ENCODE data around the gene CACNB2. TPM values are rescaled to one million over a fixed set of nuclear protein-coding genes. Genes with fewer than 3 reads are reported as not detected.

Gene CACNB2
- total RNA-seq, 4 donors from 2014 or later = 11.6 to 13.8 (median 12.1) TPM

DNA sequence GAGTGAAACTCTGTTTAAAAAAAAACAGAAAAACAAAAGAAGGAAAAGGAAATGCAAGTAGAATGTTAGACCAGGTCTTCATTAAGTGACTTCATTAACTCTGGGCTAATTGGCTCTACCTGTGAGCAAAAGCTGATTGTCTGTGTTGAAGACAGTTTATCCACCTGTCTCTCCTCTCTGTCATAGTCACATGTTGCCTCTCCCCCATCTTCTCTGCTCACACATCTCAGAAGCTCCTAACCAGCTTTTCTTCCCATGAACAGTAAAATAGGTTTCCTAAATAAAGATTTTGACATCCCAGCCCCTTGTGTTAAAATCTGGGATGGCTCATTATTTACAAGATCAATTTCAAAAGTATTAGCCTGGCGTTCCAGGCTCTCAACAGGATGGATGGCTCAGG lies 222.7 kb downstream of the CACNB2 start:
- no peak for TF ChIP-seq POLR2A (IDR thresholded peaks at IDR 0.05)
- no peak for TF ChIP-seq EP300 (IDR thresholded peaks at IDR 0.05)
- TF ChIP-seq, protein P1, sequence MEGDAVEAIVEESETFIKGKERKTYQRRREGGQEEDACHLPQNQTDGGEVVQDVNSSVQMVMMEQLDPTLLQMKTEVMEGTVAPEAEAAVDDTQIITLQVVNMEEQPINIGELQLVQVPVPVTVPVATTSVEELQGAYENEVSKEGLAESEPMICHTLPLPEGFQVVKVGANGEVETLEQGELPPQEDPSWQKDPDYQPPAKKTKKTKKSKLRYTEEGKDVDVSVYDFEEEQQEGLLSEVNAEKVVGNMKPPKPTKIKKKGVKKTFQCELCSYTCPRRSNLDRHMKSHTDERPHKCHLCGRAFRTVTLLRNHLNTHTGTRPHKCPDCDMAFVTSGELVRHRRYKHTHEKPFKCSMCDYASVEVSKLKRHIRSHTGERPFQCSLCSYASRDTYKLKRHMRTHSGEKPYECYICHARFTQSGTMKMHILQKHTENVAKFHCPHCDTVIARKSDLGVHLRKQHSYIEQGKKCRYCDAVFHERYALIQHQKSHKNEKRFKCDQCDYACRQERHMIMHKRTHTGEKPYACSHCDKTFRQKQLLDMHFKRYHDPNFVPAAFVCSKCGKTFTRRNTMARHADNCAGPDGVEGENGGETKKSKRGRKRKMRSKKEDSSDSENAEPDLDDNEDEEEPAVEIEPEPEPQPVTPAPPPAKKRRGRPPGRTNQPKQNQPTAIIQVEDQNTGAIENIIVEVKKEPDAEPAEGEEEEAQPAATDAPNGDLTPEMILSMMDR (IDR thresholded peaks at IDR 0.05) = no peak
- TF ChIP-seq POLR2AphosphoS5 (IDR thresholded peaks at IDR 0.05) = no peak
- H3K4me1 ChIP-seq = no peaks in the 10 kb centered on the region
- DNase-seq (ENCODE audit: low spot score in 2 of 2) = no peak
- H3K27me3 ChIP-seq = no peaks in the 10 kb centered on the region
- no peak overlapping the region for H3K4me3 ChIP-seq
- H3K27ac ChIP-seq = no peak overlapping the region
- no peaks in the 10 kb centered on the region for H3K9me3 ChIP-seq
- no peaks in the 10 kb centered on the region for H3K36me3 ChIP-seq
- WGBS = 76% methylated on average over 1 of the region's 1 CpG

DNA sequence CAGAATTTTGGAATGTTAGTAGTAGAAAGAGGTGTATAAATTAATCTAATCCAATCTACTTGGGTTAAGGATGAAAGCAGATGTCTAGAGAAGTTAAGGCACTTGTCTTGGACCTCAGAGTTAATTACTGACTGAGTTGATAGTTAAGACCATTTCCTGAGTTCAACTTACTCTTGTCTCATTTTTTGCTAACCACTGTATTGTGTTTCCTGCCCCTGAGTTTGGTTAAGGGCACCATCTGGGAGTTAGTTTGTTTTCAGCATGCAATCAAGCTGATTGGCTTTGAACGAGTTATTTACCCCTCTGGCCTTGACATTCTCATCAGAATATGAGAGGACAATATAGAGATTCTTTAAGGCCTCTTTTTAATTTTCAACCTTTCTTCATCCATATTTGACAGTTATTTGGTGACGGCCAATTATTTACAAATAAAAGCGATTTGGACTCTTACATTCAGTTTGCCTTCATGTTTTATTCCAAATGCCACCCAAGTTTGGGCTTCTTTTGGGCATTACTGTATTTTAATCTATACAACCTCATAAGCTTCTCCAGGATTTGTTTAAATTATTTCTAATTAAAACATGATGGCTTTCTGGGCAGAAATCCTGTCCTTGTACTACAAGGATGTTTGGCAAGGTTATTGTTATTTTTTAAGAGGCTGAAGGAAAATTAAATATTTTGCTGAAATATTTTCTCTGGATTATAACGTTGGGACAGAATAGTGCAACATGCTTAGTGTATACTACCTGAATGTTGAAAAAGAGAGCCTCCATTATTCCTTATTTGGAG lies 225.0 kb downstream of the CACNB2 start:
- TF ChIP-seq POLR2A (IDR thresholded peaks at IDR 0.05) = no peak
- no peak for TF ChIP-seq EP300 (IDR thresholded peaks at IDR 0.05)
- TF ChIP-seq, protein P1 (IDR thresholded peaks at IDR 0.05) = no peak
- no peak for TF ChIP-seq POLR2AphosphoS5 (IDR thresholded peaks at IDR 0.05)
- 67% methylated on average over 4 of the region's 4 CpGs for WGBS
- Histone ChIP-seq H3K9me3 (no peaks in the 10 kb centered on the region), H3K27ac (no peak overlapping the region), H3K36me3 (no peaks in the 10 kb centered on the region), H3K27me3 (no peaks in the 10 kb centered on the region), H3K4me3 (no peak overlapping the region), H3K4me1 (no peaks in the 10 kb centered on the region)
- no peak for DNase-seq (ENCODE audit: low spot score in 2 of 2)

DNA sequence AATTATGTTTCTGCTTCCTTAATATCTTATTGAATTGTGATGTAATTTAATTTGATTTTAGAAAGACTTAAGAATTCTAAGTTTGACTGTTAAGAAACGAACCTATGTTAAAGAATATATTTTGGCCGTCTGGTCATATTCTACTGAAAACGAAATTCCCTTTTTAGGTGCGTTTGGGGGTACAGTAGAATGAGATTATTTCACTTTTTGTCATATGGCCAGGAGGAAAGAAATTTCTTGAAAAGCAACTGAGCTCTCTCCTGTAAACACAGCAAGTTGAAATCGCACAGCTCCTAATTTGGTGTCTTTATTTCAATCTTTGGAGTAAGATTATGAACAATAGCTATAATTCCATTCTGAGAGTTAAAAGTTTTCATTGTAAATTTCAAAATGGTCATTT lies 227.6 kb downstream of the CACNB2 start:
- TF ChIP-seq, protein P1 (IDR thresholded peaks at IDR 0.05) = no peak
- no peak for TF ChIP-seq EP300 (IDR thresholded peaks at IDR 0.05)
- TF ChIP-seq POLR2A (IDR thresholded peaks at IDR 0.05) = no peak
- TF ChIP-seq POLR2AphosphoS5 (IDR thresholded peaks at IDR 0.05) = no peak
- Histone ChIP-seq H3K4me3 (no peak overlapping the region), H3K4me1 (no peaks in the 10 kb centered on the region), H3K36me3 (no peaks in the 10 kb centered on the region), H3K9me3 (no peaks in the 10 kb centered on the region), H3K27ac (no peak overlapping the region), H3K27me3 (no peaks in the 10 kb centered on the region)
- no peak for DNase-seq (ENCODE audit: low spot score in 2 of 2)
- 57% methylated on average over 5 of the region's 5 CpGs for WGBS

DNA sequence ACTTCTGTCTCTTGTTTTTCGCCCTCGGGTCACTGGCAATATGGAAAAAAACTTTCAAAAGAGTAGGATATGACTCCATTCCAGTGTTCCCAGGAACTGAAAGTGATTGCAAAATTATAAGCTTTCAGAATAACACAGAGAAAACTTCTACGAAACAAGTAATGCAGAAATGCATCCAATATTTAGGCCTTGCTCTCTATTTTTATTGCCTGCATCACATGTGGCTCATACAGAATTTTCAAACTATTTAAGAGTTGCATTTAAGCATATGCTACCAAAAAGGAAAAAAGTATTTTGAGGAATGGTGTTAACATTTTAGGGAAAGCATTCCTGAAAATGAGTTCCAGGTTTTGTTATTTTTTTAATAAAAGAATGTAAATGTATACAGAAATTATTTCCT lies 228.0 kb downstream of the CACNB2 start:
- Histone ChIP-seq H3K4me3 (no peak overlapping the region), H3K9me3 (no peaks in the 10 kb centered on the region), H3K4me1 (no peaks in the 10 kb centered on the region), H3K36me3 (no peaks in the 10 kb centered on the region), H3K27me3 (no peaks in the 10 kb centered on the region), H3K27ac (no peak overlapping the region)
- TF ChIP-seq EP300 (IDR thresholded peaks at IDR 0.05) = no peak
- TF ChIP-seq POLR2A (IDR thresholded peaks at IDR 0.05) = no peak
- no peak for TF ChIP-seq POLR2AphosphoS5 (IDR thresholded peaks at IDR 0.05)
- TF ChIP-seq, protein P1 (IDR thresholded peaks at IDR 0.05) = no peak
- 66% methylated on average over 3 of the region's 3 CpGs for WGBS
- no peak for DNase-seq (ENCODE audit: low spot score in 2 of 2)

DNA sequence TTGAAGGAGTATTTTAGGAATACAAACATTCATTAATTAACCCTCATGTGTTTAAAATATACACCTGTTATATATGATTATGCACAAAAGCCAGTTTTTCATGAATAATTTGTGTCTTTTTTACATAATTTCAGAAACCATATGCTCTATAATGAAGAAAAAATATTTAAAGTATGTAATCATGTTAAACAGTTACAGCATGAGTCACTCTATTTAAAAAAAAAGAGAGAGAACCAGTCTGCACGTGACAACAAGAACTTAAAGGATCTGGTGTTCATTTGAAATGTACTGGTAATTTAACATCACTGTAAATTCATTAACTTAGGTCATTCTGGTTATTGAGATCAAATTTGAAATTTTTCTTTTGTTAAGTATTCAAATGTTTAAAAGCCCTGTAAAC lies 228.5 kb downstream of the CACNB2 start:
- Histone ChIP-seq H3K4me1 (no peaks in the 10 kb centered on the region), H3K4me3 (no peak overlapping the region), H3K36me3 (no peaks in the 10 kb centered on the region), H3K27ac (no peak overlapping the region), H3K9me3 (no peaks in the 10 kb centered on the region), H3K27me3 (no peaks in the 10 kb centered on the region)
- DNase-seq (ENCODE audit: low spot score in 2 of 2) = no peak
- no peak for TF ChIP-seq POLR2A (IDR thresholded peaks at IDR 0.05)
- no peak for TF ChIP-seq EP300 (IDR thresholded peaks at IDR 0.05)
- TF ChIP-seq POLR2AphosphoS5 (IDR thresholded peaks at IDR 0.05) = no peak
- TF ChIP-seq, protein P1 (IDR thresholded peaks at IDR 0.05) = no peak
- WGBS = 35% methylated on average over 1 of the region's 1 CpG
